ENCODE data around the gene DDX18.

Gene DDX18

GRCh38 chr2:117835990-117836760, 21.7 kb downstream of the DDX18 start:
- peak; percentile 25 for DNase-seq

GRCh38 chr2:117845304-117845703, 30.8 kb downstream of the DDX18 start:
- no peak for DNase-seq

DNA sequence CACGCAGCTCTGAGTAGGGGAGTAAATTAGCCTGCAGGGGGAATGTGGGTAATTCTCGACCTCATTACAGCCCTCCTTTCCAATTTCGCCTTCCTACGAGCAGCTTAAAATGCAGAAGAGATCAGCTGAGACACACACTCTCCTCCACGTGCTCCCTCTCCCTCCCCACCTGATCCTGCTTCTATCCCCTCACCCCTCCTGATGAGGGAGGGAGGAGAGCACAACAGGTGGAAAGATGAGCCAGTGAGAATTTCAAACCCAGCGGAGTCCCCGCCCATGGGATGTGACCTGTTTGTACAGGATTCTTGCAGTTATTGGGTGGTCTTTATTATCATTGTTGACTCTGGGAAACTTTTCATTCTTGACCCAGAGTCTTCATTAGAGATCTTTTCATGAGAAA, 35.5 kb downstream of the DDX18 start:
- no peak for DNase-seq

DNA sequence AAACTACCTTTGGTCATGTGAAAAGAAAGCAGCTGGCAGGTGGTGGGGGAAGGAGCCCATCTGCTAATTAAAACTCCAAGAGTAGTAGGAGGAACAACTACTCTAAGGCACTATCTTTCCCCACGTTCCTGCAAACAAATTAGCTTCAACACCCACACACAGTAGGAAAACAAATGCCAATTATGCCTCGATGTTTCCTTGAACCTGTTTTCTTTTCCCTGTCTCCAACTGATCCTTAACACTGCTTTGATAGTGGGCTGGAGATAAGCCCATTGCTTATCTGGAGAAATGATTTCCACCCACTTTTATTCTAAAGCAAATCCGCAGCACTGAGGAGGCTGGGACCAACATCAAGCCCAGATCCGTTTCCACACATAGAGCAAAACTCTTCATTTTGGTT, 36.0 kb downstream of the DDX18 start:
- no peak for DNase-seq

DNA sequence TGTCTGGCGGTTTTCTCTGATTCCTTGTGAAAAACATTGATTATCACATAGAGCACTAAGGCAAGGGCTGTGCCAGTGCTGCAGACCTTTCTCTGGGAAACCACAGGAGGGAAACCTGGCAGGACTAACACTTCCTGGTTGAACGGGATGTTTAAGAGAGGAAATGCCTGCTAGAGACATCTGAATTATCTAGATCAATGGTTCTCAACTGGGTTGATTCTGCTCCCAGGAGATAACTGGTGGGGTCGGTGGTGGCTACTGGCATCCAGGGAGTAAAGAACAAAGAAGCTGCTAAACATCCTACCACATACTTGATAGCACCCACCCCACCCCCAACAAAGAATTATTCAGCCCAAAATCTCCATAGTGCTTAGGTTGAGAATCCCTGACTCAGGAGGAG, 37.5 kb downstream of the DDX18 start:
- DNase-seq = no peak

DNA sequence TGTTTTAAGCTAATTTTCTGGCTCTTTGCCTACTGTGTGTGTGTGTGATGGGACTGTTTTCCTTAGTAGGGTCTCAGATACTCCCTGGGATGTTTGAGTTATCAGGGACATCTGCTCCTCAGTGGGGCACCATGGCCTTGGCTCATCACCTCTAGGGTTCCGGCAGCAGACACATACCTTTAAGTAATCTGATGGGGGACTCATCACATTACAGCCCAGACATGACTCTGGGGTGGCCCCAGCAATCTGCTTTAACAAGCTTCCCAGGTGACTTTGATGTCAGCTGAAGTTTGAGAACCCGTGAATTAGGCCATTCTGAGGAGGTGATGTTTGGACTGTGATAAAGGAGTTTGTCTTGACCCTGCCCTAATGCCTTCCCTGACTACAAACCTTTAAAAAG, 38.8 kb downstream of the DDX18 start:
- no peak for DNase-seq

GRCh38 chr2:117853873-117854272, 39.4 kb downstream of the DDX18 start:
- no peak for DNase-seq

GRCh38 chr2:117854610-117855009, 40.1 kb downstream of the DDX18 start:
- no peak for DNase-seq

DNA sequence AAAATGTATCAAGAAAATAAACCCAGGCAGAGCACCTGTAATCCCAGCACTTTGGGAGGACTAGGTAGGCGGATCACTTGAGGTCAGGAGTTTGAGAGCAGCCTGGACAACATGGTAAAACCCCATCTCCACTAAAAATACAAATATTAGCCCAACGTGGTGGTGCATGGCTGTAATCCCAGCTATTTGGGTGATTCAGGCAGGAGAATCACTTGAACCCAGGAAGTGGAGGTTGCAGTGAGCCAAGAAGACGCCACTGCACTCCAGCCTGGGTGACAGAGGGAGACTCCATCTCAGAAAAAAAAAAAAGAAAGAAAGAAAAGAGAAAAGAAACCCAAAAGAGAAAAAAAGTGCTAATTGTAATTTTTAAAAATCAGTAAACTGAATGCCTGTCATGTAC, 41.4 kb downstream of the DDX18 start:
- DNase-seq = no peak

GRCh38 chr2:117856415-117857210, 42.1 kb downstream of the DDX18 start:
- no peak for DNase-seq

GRCh38 chr2:117858336-117858735, 43.8 kb downstream of the DDX18 start:
- no peak for DNase-seq

DNA sequence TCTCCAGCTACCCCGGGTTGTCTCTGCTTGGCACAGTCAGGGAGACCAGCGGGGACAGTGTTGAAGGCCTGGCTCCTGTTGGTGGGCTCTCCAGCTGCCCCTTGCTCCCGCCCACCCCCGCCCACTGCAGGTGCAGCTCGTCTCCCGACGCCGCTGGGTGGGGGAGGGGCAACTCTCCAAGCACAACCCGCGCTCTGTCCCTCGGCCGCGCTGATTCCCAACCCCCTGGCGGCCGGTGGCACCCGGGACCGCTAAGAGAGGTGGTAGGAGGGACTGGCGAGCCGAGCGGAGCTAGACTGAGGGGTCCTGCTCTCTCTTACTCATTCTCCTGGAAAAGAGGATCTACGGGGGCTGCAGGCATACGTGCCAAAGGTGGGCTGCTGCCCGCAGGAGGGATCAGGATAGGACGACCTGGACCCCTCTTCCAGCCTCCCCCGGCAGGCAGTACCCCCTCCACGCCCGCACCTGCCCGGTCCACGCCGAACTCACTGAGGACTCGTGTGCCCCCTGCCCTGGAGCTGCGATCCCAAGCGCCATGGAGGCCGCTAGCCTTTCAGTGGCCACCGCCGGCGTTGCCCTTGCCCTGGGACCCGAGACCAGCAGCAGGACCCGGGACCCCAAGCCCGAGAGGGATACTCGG, 44.5 kb downstream of the DDX18 start:
- no peak for DNase-seq

GRCh38 chr2:117859532-117859911, 45.0 kb downstream of the DDX18 start:
- DNase-seq = no peak

DNA sequence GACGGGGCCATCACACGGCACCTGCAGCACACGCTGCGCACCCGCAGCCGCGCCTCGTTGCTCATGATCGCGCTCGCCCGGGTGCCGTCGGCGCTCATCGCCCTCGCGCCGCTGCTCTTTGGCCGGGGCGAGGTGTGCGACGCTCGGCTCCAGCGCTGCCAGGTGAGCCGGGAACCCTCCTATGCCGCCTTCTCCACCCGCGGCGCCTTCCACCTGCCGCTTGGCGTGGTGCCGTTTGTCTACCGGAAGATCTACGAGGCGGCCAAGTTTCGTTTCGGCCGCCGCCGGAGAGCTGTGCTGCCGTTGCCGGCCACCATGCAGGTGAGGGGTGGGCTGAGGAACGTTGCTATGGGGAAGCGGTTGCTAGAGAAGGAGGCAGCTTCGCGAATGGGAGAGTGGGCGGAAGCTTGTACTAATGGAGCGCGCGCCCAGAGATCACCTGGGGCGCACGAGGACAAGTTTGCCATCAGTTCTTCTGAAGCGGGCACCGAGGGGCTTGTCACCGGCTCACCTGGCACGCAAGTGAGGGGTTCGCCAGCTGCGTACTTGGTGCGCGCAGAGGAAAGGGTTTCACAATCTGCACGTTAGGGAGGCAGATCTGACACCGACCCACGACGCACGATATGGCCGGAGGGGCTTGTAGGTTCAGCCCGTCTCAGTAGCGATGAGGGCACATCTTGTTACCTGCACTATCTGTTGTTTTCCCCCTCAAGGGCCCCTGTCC, 45.6 kb downstream of the DDX18 start:
- DNase-seq = no peak

- no peak for DNase-seq
These were observed 48.0 kb downstream of the DDX18 start for GRCh38 chr2:117862459-117862858.

DNA sequence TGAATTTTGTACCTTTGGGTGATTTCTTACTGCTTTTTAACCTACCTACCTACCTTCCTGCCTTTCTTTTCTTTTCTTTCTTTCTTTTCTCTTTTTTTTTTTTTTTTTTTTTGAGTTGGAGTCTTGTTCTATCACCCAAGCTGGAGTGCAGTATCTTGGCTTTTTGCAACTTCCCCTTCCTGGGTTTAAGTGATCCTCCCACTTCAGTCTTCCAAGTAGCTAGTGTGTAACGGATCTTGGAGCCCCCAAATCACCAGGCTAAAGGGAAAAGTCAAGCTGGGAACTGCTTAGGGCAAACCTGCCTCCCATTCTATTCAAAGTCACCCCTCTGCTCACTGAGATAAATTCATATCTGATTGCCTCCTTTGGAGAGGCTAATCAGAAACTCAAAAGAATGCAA, 61.3 kb downstream of the DDX18 start:
- DNase-seq = no peak

GRCh38 chr2:117879003-117879402, 64.5 kb downstream of the DDX18 start:
- DNase-seq = no peak
